NCI-H446 treated with DMSO at 0.1 percent for 48 hours (cell line): Measurements from ENCODE around the gene DUS2.
"Not testable (repeated sequence)": the region's sequence is repeated elsewhere in the genome, so short reads cannot be mapped to it uniquely, and the experiment has no call there.

Source experiments
- DNase-seq: peaks from one replicate; lab custom pipeline; 2025; lab: John Stamatoyannopoulos, UW

Gene DUS2

GRCh38 chr16:68022728-68023537 lies at the start of gene DUS2, which contains the start of gene DDX28:
TSS of gene DUS2 (plus strand) at chr16:68023284. CDS start at chr16:68038024, 14,740 bp downstream.
TSS of gene DDX28 (minus strand) at chr16:68023232. CDS start at chr16:68023202, 30 bp downstream.
- peak; percentile 57 for DNase-seq

- DNase-seq, result no peak
Measured at GRCh38 chr16:67975321-67976105, 47.6 kb upstream of the DUS2 start.

GRCh38 chr16:67976205-67976604 lies 46.9 kb upstream of the DUS2 start:
- no peak for DNase-seq

GRCh38 chr16:67977005-67977404 lies 46.1 kb upstream of the DUS2 start:
- no peak for DNase-seq

GRCh38 chr16:67977469-67978227 lies 45.4 kb upstream of the DUS2 start:
- no peak for DNase-seq

DNA sequence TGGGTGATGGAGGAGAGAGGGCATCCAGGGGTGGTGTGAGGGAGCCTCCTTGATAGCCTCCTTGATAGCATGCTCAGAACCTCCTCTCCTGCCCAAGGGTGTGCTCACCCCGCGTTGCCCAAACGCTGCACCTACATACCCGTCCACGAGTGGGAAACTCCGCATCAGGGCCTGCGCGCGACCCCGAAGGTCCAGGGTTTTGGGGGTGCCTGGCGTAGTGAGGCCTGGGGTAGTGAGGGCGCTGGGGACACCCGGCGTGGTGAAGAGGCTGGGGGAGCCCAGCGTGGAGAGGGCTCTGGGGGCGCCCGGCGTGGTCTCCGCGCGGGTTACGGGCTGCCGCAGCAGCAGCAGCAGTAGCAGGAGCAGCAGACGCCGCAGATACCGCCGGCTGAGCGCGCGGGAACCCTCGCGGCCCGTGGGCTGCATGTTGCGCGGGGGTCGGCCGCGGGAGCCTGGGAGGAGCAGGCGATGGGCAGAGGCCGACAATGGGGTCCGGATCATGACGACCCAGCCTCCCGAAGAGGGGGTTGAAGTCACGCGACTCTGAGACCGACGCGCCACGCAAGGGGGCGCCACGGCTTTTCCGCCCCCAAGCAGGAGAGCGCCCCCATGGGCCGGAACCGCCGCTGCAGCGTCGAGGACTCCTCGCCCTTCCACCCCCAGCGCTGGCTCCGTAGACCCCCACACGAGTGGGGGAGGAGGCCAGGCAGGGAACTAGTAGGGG lies 43.0 kb upstream of the DUS2 start, which contains the start of gene DPEP3:
DPEP3 (minus strand) TSS at position 545 of the 724 bp plus-strand sequence; CDS start at position 426, 119 bp downstream.
- DNase-seq, result no peak

DNA sequence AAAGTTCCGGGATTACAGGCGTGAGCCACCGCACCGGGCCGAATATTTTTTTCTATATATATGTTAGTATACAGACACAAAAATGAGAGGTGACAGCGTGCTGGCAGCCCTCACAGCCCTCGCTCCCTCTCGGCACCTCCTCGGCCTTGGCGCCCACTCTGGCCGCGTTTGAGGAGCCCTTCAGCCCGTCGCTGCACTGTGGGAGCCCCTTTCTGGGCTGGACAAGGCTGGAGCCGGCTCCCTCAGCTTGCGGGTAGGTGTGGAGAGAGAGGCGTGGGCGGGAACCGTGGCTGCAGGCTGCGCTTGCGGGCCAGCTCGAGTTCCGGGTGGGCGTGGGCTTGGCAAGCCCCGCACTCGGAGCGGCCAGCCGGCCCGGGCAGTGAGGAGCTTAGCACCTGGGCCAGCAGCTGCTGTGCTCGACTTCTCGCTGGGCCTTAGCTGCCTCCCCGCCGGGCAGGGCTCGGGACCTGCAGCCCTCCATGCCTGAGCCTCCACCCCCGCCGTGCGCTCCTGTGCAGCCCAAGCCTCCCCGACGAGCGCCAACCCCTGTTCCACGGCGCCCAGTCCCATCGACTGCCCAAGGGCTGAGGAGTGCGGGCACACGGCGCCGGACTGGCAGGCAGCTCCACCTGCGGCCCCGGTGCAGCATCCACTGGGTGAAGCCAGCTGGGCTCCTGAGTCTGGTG lies 40.9 kb upstream of the DUS2 start:
- DNase-seq, result no peak

DNA sequence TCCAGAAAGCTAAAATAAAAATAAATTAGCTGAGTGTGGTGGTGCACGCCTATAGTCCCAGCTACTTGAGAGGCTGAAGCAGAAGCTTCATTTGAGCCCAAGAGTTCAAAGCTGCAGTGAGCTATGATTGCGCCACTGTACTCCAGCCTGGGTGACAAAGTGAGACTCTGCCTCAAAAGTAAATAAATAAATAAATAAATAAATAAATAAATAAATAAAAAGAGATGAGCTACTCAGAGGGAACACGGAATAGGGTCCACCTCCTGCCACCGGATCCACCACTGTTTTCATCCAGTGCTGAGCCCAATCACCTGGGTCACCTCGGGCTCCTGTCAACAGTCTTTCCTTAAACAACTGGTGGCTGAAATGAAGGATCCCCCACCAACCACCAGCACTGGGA lies 36.1 kb upstream of the DUS2 start:
- no peak for DNase-seq

GRCh38 chr16:67987460-67988160 lies 35.5 kb upstream of the DUS2 start:
- no peak for DNase-seq

GRCh38 chr16:67988675-67989074 lies 34.4 kb upstream of the DUS2 start:
- DNase-seq, result no peak

GRCh38 chr16:67989322-67990017 lies 33.6 kb upstream of the DUS2 start:
- no peak for DNase-seq

DNA sequence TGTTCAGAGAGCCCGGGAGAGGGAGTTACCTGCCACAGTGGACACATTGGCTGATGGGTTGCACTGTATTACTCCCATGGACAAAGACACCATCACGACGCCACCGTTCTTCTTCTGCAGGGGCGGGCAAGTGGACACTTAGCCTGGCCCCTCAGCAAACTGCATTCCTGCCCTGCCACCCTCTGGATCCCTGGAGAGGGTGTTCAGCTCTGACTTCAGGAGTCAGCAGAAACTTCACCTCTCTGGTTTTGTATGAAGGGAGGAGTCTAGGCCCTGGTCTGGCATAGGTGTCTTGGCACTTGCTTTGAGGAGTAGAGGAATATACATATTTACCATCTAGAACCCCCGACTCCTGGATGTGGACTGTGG lies 33.1 kb upstream of the DUS2 start:
- no peak for DNase-seq

DNA sequence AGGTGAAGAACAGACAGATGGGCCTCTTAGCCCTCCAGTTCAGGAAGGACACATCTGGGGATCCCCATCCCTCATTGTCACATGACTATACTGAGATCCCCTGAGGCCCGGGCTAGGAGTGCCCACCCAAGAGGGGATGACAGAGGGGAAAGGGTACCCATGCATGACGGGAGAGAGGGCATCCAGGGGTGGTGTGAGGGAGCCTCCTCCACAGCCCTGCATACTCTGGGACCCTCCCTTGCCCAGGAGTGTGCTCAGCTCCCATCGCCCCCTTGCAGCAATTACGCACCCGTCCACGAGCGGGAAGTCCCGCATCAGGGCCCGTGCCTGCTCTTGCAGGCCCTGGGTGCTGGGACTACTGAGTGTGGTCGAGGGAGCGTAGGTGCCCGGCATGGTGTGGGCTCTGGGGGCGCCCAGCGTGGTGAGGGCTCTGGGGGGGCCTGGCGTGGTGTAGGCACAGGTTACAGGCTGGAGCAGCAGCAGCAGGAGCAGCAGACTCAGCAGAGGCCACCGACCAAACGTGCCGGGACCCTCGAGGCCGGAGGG lies 30.4 kb upstream of the DUS2 start:
- no peak for DNase-seq

DNA sequence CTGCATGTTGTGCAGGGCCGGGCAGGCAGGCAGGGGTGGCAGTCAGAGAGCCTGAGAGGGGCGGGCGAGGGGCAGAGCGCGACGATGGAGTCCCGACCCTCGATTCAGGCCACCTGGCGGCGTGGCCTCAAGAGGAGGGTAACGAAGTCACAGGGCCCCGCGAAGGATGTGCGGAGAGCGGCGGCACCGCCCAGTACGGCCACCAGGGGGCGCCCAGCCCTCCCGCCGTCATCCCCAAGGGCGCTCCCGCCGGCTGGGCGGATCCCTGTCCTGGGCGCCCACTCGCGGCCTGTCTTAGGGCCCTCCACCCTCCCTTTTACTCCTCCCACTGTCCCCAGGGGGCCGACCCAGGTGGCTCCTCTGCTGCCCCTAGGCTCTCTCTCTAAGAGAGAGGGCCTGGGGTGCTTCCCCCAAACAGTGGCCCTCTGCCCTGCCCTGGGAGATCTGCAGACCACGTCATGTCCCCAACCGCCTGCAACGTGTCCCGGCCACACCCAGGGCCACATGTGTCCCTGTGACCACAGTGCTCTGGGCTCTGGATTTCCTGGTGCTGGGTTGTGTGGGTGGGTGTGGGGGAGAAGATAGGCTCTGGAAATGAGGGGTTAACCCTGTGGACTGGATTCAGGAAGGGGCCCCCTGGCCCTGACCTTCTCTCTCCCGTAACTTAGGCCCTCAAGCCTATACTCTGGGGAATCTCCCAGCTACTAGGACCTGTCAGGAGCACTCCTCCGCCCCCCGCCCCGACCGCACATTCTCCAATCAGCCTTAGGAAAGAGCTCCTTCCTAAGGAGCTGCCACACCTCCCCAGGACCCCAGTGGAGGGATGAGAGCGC lies 29.7 kb upstream of the DUS2 start:
- no peak for DNase-seq

DNA sequence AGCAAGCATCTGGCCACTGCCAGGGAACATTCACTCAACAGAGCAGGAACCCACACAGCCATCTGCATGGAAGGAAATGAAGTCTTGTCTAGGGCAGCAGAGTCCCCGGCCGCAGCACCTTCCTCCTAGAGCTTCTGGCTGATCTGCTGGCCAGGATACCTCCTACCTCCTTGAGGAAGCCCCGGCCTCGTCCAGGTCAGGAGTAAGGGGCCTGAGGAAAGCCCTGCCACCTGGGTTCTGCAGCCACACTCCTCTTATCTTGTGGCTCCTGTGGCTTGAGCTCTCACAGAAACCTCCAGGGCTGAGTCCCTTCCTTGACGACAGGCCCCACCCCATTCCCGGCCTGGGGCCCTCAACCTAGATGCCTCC lies 29.1 kb upstream of the DUS2 start:
- DNase-seq, result not testable (repeated sequence)

- no peak for DNase-seq
Measured at GRCh38 chr16:67995423-67995822, 27.7 kb upstream of the DUS2 start.

- no peak for DNase-seq
Measured at GRCh38 chr16:67996666-67997065, 26.4 kb upstream of the DUS2 start.

DNA sequence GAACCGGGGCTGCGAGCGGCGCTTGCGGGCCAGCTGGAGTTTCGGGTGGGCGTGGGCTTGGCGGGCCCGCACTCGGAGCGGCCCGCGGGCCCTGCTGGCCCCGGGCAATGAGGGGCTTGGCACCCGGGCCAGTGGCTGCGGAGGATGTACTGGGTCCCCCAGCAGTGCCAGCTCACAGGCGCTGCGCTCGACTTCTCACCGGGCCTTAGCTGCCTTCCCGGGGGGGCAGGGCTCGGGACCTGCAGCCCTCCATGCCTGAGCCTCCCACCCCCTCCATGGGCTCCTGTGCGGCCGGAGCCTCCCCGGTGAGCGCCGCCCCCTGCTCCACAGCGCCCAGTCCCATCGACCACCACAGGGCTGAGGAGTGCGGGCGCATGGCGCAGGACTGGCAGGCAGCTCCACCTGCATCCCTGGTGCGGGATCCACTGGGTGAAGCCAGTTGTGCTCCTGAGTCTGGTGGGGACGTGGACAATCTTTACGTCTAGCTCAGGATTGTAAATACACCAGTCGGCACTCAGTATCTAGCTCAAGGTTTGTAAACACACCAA lies 24.8 kb upstream of the DUS2 start:
- DNase-seq, result not testable (repeated sequence)
